Measurements from ENCODE around the gene CCDC91.

Gene CCDC91, protein sequence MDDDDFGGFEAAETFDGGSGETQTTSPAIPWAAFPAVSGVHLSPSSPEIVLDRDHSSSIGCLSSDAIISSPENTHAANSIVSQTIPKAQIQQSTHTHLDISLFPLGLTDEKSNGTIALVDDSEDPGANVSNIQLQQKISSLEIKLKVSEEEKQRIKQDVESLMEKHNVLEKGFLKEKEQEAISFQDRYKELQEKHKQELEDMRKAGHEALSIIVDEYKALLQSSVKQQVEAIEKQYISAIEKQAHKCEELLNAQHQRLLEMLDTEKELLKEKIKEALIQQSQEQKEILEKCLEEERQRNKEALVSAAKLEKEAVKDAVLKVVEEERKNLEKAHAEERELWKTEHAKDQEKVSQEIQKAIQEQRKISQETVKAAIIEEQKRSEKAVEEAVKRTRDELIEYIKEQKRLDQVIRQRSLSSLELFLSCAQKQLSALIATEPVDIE

DNA sequence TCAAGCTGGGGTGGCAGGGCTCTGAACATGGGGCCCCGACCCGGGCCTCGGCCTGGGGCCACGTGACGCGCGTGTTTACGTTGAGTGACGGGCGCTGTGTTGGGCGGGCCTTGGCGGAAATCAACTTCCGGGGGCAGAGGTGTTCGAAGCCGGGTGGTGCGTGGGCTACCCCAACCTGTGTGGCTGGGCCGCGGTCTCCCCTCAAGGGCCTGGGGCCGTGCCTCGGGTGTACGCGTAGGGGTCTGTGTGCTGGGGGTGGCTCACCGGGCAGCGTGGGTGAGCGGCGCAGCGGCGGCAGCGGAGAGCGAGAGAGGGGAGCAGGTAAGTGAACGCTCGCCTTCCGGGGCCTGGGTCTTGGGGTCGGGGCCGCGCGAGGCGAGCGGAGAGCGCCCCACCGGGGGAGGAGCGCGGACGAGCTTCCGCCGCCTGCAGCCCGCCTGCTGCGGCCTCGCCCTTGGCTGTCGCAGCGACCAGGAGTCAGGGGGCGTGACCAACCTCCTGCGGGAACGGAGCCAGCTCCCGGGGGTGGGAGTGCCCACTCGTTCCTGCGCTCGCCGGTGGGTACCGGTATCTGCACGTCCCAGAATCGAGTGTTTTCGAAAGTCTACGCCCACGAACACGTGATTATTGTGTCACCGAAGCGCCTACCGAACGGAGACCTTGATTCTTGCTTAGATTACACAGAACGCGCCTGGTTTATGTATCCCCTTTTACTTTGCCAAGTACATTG, at the start of gene CCDC91:
Gene CCDC91, plus strand, starts transcription at position 136 of the 730 bp plus-strand sequence. CDS start 66,760 bp downstream, outside the sequence.
- peak within 1 kb of the TSS; percentile 98 for H3K4me3 ChIP-seq (ENCODE audit: low read depth, low read length)
- TF ChIP-seq, protein P1, sequence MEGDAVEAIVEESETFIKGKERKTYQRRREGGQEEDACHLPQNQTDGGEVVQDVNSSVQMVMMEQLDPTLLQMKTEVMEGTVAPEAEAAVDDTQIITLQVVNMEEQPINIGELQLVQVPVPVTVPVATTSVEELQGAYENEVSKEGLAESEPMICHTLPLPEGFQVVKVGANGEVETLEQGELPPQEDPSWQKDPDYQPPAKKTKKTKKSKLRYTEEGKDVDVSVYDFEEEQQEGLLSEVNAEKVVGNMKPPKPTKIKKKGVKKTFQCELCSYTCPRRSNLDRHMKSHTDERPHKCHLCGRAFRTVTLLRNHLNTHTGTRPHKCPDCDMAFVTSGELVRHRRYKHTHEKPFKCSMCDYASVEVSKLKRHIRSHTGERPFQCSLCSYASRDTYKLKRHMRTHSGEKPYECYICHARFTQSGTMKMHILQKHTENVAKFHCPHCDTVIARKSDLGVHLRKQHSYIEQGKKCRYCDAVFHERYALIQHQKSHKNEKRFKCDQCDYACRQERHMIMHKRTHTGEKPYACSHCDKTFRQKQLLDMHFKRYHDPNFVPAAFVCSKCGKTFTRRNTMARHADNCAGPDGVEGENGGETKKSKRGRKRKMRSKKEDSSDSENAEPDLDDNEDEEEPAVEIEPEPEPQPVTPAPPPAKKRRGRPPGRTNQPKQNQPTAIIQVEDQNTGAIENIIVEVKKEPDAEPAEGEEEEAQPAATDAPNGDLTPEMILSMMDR (IDR thresholded peaks at IDR 0.05; ENCODE audit: borderline replicate concordance, insufficient read depth, low read depth, low read length), result no peak

DNA sequence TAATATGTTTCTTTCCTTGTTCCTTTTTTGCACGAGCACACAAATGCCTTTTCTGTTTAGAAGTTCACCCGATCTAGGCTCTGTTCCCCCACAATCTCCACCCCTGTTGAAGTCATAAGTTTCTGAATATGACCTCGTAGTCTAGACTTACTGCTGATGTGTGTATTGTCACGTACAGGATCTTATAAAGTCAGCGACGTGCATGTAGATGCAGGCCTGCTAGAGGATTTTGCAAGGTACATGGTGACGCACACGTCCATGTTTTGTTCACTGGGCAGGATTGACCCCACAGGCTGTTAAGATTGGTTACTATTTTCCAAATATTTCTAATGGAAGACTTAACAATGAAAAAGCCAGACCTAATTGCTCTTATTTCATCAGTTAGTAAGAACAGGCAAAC, 46.2 kb upstream of the CCDC91 start:
- TF ChIP-seq, protein P1 (IDR thresholded peaks at IDR 0.05; ENCODE audit: borderline replicate concordance, insufficient read depth, low read depth, low read length), result no peak
- H3K4me3 ChIP-seq (ENCODE audit: low read depth, low read length), result no peak overlapping the region

DNA sequence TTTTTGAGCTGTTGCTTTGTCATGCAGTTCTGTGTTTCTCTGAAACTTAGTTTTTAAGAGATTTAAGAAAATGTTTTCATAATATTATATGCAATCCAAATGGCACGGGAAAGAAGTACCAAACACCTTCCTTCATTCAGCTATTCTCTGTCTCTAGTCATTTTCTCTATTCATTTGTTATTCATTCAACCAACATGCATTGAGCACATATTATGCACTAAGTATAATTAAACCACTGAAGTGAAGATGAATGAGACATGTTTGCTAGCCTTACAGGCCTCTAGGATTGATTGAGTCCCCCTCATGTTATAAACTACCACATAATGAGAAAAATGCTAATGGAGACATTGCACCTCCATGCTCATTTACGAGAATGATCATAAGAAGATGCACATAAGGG, 45.7 kb upstream of the CCDC91 start:
- TF ChIP-seq, protein P1 (IDR thresholded peaks at IDR 0.05; ENCODE audit: borderline replicate concordance, insufficient read depth, low read depth, low read length), result no peak
- no peak overlapping the region for H3K4me3 ChIP-seq (ENCODE audit: low read depth, low read length)

DNA sequence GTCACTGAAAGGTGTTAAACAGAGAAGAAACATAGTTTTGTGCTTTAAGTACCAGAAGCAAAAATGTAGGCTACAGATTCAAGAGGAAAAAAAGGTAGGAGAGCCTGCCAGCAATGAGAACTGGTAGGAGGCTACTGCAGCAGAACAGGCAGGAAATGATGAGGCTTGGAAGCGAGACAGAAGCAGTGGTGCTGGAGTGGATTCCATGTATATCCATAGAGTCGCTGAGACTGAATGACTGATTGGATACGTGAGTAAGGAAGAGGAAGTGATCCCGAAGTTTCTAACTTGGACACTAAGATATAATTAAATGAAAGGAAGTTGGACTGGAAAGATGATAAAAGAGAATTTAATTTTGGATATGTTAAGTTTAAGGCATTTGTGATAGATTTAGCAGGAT, 45.0 kb upstream of the CCDC91 start:
- TF ChIP-seq, protein P1 (IDR thresholded peaks at IDR 0.05; ENCODE audit: borderline replicate concordance, insufficient read depth, low read depth, low read length), result no peak
- no peak overlapping the region for H3K4me3 ChIP-seq (ENCODE audit: low read depth, low read length)

DNA sequence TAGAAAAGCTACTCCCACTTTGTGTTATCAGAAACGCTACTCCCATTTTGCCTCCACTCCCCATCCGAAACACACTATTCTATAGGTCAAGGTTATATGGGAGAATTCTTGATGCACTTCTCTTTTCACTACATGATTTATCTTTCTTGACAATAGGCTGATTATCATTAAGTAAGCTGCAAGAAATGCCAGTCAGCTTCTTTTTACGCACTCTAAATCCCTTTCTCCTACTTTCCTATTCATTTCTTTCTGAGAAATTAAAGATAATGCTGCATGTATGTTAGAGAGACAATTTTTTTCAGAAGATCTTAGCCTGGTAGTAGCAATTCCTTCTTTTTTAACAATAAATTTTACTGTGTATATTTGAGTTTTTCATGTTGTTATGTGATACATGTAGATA, 41.0 kb upstream of the CCDC91 start:
- no peak overlapping the region for H3K4me3 ChIP-seq (ENCODE audit: low read depth, low read length)
- TF ChIP-seq, protein P1 (IDR thresholded peaks at IDR 0.05; ENCODE audit: borderline replicate concordance, insufficient read depth, low read depth, low read length), result no peak

DNA sequence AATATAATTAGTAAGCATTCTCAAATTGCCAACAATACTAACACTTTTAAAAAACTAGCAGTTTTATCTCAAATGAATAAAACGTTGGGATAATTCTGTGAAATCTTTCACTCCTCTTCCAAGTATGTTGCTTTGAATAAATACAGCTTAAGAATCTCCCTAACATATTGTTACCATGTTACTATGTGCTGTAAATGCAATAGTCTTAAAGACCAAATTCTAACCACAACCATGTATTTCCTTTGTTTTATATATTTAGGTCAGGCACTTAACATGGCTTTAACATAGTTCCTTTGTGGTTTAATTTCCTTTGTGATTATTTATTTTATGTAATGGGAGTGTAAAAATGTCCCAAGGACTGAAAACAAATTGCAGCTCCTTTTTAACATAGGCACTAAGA, 33.9 kb upstream of the CCDC91 start:
- H3K4me3 ChIP-seq (ENCODE audit: low read depth, low read length), result no peak overlapping the region
- TF ChIP-seq, protein P1 (IDR thresholded peaks at IDR 0.05; ENCODE audit: borderline replicate concordance, insufficient read depth, low read depth, low read length), result no peak

Data from GM12875 (cell line).